DOHH2 (cell line): ENCODE measurements around the gene XYLT2.
"Not testable (repeated sequence)": the region's sequence is repeated elsewhere in the genome, so short reads cannot be mapped to it uniquely, and the experiment has no call there.

ENCODE experiments used
- H3F3A ChIP-seq: fragments of 200-600 bp; sonication (generic), shearing (Covaris generic); 2 replicates; pipeline ENCODE4 v1.6.0; 2016; ENCODE audit warnings: antibody characterized with exemption, mild to moderate bottlenecking; ENCODE audit not compliant: control insufficient read depth, insufficient read depth
- H3K27ac ChIP-seq: fragments of 200-600 bp; sonication (generic); 2 replicates; pipeline ENCODE4 v1.5.1; 2014; ENCODE audit warnings: low read depth, mild to moderate bottlenecking, low read length, moderate library complexity
- H3K27me3 ChIP-seq: fragments of 200-600 bp; sonication (generic); 2 replicates; pipeline ENCODE4 v1.6.1; 2014; ENCODE audit warnings: mild to moderate bottlenecking, low read length, mixed read lengths; ENCODE audit not compliant: control insufficient read depth
- H3K36me3 ChIP-seq: fragments of 200-600 bp; sonication (generic); 2 replicates; pipeline ENCODE4 v1.6.1; 2014; ENCODE audit warnings: mild to moderate bottlenecking, low read length, moderate library complexity, mixed read lengths; ENCODE audit not compliant: control insufficient read depth
- H3K4me1 ChIP-seq: fragments of 200-600 bp; sonication (generic); 2 replicates; pipeline ENCODE4 v1.6.1; 2014; ENCODE audit warnings: mild to moderate bottlenecking, low read length, mixed read lengths; ENCODE audit not compliant: control insufficient read depth
- H3K4me2 ChIP-seq: fragments of 200-600 bp; sonication (generic); 2 replicates; pipeline ENCODE4 v1.6.0; 2014; ENCODE audit warnings: mild to moderate bottlenecking, low read length, moderate library complexity
- H3K4me3 ChIP-seq: fragments of 200-600 bp; sonication (generic); 2 replicates; pipeline ENCODE4 v1.5.1; 2014; ENCODE audit warnings: mild to moderate bottlenecking, low read length, mixed read lengths
- H3K79me2 ChIP-seq: fragments of 200-600 bp; sonication (generic); 2 replicates; pipeline ENCODE4 v1.6.1; 2014; ENCODE audit warnings: mild to moderate bottlenecking, low read length, mixed read lengths; ENCODE audit not compliant: control insufficient read depth
- H3K9me2 ChIP-seq: fragments of 200-600 bp; sonication (generic); replicated peaks from 2 replicates; pipeline ENCODE4 v1.6.1; 2014; ENCODE audit warnings: mild to moderate bottlenecking, low read length, mixed read lengths; ENCODE audit not compliant: control insufficient read depth
- H3K9me3 ChIP-seq: fragments of 200-600 bp; sonication (generic); 2 replicates; pipeline ENCODE4 v1.6.1; 2014; ENCODE audit warnings: antibody characterized with exemption, low read length, mixed read lengths; ENCODE audit not compliant: control insufficient read depth, insufficient read depth
- H4K20me1 ChIP-seq: fragments of 200-600 bp; sonication (generic); 2 replicates; pipeline ENCODE4 v1.6.0; 2014; ENCODE audit warnings: low read depth, mild to moderate bottlenecking, antibody characterized with exemption, low read length, moderate library complexity; ENCODE audit not compliant: control insufficient read depth, insufficient read depth
- EZH2phosphoT487 ChIP-seq: fragments of 200-600 bp; sonication (generic); IDR thresholded peaks from 2 replicates; pipeline ENCODE4 v1.6.1; 2017; ENCODE audit warnings: borderline replicate concordance, mild to moderate bottlenecking, antibody characterized with exemption, low read length, moderate library complexity, mixed read lengths
- TF ChIP-seq, protein P1 (sequence below): fragments of 200-600 bp; sonication (generic); IDR thresholded peaks from one replicate; pipeline ENCODE4 v1.5.1; 2014; ENCODE audit warnings: antibody characterized with exemption, mild to moderate bottlenecking, low read depth, low read length; ENCODE audit not compliant: poor library complexity, severe bottlenecking

XYLT2 gene

GRCh38 chr17:50405351-50405750 lies 59.4 kb downstream of the XYLT2 start:
- H3K27me3 ChIP-seq, H3K27ac ChIP-seq, H4K20me1 ChIP-seq, H3K9me3 ChIP-seq, H3K79me2 ChIP-seq, H3K36me3 ChIP-seq, H3K4me1 ChIP-seq, H3F3A ChIP-seq, H3K4me2 ChIP-seq, H3K4me3 ChIP-seq, H3K9me2 ChIP-seq: not testable (repeated sequence)

DNA sequence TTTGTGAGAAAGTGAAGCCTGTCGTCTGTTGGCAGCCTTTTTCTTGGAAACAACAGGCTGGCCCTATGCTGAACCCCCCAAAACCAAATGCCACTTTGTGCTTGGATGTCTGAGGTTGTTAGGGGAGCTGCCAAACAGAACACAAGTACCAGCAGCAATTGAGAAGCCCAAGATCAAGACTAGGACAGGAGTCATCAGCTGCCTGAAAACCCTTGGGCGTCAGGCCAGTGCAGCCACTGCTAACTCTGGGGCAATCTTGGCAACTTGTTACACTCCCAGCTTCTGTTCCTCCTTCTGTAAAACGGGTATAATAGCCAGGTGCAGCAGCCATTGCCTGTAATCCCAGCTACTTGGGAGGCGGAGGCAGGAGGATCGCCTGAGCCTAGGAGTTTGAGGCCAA lies 60.7 kb downstream of the XYLT2 start:
- Histone ChIP-seq H3K4me2 (no peak overlapping the region), H3K79me2 (no peaks in the 10 kb centered on the region), H3K9me3 (no peaks in the 10 kb centered on the region), H4K20me1 (no peaks in the 10 kb centered on the region), H3K36me3 (no peaks in the 10 kb centered on the region), H3K27me3 (no peaks in the 10 kb centered on the region; the same call in 1 of the 2 replicates), H3K4me1 (no peaks in the 10 kb centered on the region), H3K4me3 (no peak overlapping the region), H3K9me2 (no peaks in the 10 kb centered on the region), H3K27ac (no peak overlapping the region), H3F3A (no peaks in the 10 kb centered on the region)
- TF ChIP-seq EZH2phosphoT487, result no peak

- Histone ChIP-seq H3K9me3 (no peaks in the 10 kb centered on the region), H3K4me1 (no peaks in the 10 kb centered on the region), H3K79me2 (no peaks in the 10 kb centered on the region), H3K4me2 (no peak overlapping the region), H3K9me2 (no peaks in the 10 kb centered on the region), H4K20me1 (no peaks in the 10 kb centered on the region), H3K27me3 (peaks cover 3% of the 10 kb centered on the region; the same call in 1 of the 2 replicates), H3K27ac (no peak overlapping the region), H3K4me3 (no peak overlapping the region), H3K36me3 (no peaks in the 10 kb centered on the region), H3F3A (no peaks in the 10 kb centered on the region)
- TF ChIP-seq, protein P1, sequence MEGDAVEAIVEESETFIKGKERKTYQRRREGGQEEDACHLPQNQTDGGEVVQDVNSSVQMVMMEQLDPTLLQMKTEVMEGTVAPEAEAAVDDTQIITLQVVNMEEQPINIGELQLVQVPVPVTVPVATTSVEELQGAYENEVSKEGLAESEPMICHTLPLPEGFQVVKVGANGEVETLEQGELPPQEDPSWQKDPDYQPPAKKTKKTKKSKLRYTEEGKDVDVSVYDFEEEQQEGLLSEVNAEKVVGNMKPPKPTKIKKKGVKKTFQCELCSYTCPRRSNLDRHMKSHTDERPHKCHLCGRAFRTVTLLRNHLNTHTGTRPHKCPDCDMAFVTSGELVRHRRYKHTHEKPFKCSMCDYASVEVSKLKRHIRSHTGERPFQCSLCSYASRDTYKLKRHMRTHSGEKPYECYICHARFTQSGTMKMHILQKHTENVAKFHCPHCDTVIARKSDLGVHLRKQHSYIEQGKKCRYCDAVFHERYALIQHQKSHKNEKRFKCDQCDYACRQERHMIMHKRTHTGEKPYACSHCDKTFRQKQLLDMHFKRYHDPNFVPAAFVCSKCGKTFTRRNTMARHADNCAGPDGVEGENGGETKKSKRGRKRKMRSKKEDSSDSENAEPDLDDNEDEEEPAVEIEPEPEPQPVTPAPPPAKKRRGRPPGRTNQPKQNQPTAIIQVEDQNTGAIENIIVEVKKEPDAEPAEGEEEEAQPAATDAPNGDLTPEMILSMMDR, result no peak
- TF ChIP-seq EZH2phosphoT487, result no peak
These were observed 62.0 kb downstream of the XYLT2 start for GRCh38 chr17:50407921-50408320.
